GM18861 (cell line): ENCODE measurements around the gene CHRNG.

Source experiments
- ATAC-seq: cut with Tn5 transposase; IDR thresholded peaks from one replicate; pipeline ENCODE4 v1.9.1; 2021; ENCODE audit not compliant: unreplicated experiment

Gene CHRNG, protein sequence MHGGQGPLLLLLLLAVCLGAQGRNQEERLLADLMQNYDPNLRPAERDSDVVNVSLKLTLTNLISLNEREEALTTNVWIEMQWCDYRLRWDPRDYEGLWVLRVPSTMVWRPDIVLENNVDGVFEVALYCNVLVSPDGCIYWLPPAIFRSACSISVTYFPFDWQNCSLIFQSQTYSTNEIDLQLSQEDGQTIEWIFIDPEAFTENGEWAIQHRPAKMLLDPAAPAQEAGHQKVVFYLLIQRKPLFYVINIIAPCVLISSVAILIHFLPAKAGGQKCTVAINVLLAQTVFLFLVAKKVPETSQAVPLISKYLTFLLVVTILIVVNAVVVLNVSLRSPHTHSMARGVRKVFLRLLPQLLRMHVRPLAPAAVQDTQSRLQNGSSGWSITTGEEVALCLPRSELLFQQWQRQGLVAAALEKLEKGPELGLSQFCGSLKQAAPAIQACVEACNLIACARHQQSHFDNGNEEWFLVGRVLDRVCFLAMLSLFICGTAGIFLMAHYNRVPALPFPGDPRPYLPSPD

DNA sequence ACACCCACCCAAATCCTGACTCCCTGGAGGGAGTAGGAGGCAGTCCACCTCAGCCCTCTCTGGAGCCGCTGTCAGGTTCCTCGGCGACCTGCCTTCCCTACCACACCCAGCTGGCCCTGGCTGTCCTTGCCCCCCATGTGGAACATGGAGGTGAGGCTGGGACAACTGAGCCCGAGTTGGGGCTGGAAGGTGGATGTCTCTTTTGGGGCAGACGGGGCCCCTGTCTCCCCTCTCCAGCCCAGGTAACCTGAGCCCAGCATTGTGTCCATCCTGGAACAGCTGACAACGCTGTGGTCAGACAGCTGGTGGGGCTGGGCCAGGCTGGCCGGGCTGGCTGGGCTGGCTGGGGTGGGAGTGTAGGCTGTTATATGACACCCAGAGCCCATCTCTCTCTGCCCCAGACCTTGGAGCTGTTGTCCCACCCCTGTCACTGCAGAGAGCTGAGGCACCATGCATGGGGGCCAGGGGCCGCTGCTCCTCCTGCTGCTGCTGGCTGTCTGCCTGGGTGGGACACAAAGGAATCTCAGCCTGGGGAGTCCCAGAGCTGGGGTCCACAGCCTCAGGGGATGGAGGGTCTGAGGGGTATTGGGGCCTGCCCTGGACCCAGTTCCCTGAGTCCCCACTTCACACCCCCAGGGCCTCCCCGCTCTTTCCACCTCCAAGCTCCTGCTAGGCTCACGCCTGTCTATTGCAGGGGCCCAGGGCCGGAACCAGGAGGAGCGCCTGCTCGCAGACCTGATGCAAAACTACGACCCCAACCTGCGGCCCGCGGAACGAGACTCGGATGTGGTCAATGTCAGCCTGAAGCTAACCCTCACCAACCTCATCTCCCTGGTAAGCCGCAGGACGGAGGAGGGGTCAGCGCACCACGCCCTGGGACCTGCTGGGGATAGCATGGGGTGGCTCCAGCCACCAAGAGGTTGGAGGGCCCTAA lies at the start of gene CHRNG:
CHRNG (plus strand) TSS at position 395 of the 934 bp plus-strand sequence; CDS start at position 451, 56 bp downstream.
- ATAC-seq: no peak

GRCh38 chr2:232490221-232491138 lies 49.0 kb upstream of the CHRNG start:
- no peak for ATAC-seq

- no peak for ATAC-seq
Observed at GRCh38 chr2:232491139-232491780, 48.2 kb upstream of the CHRNG start.

GRCh38 chr2:232492236-232492848 lies 47.1 kb upstream of the CHRNG start:
- ATAC-seq: no peak

DNA sequence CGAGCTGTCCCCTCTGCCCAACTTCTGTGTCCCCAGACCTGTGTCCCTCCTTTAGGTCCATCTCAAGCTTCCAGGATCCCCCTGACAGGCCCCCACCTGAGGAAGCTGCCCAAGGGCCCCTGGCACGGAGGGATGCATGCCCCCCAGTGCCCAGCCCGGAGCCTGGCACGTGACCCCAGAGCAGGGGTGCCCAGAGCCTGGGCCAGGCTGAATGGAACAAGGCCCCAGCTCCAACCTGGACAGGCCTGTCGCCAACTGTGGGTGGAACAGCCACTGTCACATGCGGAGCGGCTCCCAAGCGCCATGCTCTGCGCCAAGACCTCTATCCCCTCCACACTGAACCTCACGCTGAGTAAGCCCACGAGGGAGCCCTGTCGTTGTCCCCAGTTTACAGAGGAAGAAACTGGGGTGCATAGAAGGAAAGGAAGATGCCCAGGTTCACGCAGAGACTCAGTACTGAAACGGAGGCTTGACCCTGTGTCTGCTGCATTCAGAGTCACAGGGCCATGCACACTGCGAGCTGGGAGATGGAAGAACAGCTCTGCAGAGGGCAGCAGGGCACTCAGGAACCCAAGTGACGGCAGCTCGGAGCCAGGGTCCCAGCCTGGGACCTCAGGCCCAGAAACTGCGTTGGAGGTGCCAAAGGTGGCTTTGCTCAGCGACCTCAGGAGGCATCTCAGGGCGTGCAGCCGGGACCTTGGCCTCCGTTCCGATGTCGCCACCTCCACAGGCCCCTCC lies 46.4 kb upstream of the CHRNG start:
- no peak for ATAC-seq

- ATAC-seq: no peak
Observed at GRCh38 chr2:232493701-232494474, 45.6 kb upstream of the CHRNG start.

DNA sequence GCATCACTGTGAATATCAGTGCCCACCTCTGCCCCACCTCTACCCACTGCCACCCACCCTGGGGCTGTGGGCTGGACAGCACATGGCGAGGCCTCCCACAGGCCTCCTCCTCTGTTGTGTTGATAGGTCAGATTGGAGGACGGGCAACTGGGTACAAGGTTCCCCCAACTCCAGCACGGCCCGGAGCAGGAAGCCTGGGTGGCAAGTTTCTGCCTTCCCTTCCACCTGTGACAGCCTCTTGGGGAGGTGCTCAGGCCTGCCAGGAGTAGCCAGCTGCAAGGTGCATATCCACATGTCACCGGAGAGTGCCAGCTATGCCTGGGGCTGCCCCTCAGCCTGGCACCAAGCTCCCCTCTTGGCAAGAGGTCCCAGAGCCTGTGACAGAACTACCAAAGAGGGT lies 45.0 kb upstream of the CHRNG start:
- ATAC-seq: no peak

- no peak for ATAC-seq
Observed at GRCh38 chr2:232495292-232495691, 44.2 kb upstream of the CHRNG start.

GRCh38 chr2:232496501-232497270 lies 42.8 kb upstream of the CHRNG start:
- ATAC-seq: no peak

GRCh38 chr2:232497348-232497747 lies 42.1 kb upstream of the CHRNG start:
- ATAC-seq: no peak

DNA sequence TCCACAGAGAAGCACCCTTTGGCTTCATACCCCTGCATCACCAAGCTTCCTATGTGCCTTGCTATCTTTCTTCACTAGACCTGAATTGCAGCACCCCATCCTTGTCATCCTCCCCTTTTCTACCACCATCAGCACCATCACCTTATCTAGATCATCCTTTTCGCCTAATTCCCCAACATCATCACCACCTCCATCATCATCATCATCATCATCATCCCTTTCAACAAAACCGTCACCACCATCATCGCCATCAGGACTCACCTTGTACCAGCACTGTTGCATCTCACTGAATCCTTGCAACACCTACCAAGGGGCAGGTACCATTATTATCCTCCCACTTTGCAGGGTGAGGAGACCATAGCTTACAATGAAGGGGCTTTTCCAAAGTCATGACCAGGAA lies 41.0 kb upstream of the CHRNG start:
- no peak for ATAC-seq

GRCh38 chr2:232501331-232501771 lies 38.1 kb upstream of the CHRNG start:
- ATAC-seq: no peak

- no peak for ATAC-seq
Observed at GRCh38 chr2:232501794-232502390, 37.6 kb upstream of the CHRNG start.

- ATAC-seq: no peak
Observed at GRCh38 chr2:232502511-232502910, 37.0 kb upstream of the CHRNG start.

DNA sequence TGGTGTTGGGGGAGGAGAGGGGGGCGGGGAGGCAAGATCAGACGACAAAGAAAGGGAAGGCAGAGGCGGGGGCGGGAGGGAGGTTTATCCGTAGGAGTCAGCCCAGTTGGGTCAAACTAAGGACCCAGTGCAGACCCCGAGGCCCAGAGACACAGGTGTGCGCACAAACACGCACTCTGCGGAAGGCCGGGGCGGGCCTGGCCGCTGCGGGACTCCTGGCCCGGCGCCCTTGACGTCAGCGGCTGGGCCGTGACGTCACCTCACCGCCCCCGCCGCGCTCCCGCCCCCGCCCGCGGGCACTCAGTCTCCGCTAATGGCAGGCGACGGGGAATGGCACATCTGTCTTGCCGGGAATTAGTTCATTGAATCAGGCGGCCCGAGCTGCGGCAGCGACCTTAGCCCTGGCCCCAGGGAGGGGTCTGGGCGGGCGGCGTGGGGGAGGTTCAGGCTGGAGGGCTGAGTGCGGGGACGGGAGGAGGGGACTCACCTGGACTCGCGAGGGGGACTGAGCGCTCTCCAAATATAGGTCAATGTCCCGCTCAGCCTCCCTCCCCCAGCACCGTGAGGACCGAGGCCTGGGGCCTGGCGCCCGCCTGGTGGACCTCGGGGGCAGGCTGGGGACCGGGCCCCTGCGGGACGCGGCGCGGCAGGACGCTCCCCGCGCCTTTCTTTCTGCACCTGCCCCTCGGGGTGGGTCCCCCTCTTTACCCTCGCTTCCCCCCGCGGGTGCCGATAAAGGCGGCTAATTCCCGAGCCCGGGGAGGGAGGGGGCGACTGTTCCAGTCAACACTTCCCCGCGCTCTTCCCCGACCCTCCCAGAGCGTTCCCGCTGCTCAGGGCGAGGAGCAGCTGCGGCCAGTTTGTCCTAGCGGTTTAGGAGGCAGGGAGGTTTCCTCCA lies 36.3 kb upstream of the CHRNG start:
- no peak for ATAC-seq

GRCh38 chr2:232503809-232504323 lies 35.6 kb upstream of the CHRNG start:
- ATAC-seq: no peak
